ENCODE measurements around the gene OR4D1.

OR4D1 gene

DNA sequence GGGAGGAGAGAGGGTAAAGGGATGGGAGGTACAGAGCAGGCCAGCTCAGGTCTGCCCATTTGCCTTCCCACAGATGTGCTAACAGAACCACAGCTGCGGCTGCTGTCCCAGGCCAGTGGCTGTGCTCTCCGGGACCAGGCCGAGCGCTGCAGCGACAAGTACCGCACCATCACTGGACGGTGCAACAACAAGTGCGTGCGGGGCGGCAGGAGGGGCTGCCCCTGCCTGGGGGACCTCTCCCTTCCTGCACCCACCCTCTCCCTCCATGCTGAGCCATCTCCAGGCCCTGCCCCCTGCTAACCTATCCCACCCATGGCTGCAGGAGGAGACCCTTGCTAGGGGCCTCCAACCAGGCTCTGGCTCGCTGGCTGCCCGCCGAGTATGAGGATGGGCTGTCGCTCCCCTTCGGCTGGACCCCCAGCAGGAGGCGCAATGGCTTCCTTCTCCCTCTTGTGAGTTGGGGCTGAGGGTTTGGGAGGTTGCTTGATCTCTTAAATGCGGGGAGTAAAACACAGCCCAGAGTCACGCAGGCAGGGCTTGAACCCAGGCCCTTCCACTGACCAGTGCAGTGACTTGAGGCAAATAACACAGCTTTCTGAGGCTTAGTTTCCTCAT is 45.6 kb downstream of the OR4D1 start:
- no peak for DNase-seq (ENCODE audit: low read depth in 2 of 2, low spot score in 1 of 2)

DNA sequence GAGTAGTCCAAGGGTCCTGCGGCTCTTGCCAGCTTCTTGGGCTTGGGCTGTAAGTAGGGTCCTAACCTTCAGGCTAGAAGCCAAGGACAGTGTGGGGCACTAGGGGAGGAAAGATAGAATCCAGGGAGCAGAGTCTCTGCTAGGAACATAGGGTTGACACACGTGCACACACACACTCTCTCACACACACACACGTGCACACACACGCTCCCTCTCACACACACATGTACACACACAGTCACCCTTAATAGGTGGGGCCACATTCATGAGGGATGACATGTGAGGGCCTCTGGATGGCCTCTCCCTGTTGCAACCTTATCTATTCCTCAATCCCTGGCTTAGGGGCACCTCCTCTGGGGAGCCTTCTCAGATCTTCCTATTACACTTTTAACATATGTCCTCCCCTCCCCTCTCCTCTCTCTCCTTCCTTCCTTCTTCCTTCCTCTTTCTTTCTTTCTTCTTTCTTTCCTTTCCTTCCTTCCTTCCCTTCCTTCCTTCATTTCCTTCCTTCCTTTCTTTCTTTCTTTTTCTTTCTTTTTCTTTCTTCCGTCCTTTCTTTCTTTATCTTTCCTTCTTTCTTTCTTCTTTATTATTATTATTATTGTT is 47.4 kb downstream of the OR4D1 start:
- no peak for DNase-seq (ENCODE audit: low read depth in 2 of 2, low spot score in 1 of 2)

DNA sequence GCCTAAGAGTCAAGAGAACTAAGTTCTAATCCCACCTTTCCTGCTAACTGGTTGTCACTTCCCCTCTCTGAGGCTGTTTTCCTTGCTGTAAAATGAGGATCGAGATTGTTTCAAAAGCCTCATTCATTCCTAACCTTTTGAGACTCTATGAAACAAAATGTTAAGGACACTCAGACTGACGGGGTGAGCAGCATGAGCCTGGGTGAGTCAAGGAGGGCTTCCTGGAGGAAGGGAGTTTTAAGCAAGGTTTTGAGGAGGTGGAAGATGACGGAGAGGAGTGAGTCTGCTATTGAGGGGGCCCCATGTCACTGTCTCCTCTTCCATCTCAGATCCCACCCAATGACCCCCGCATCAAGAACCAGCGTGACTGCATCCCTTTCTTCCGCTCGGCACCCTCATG is 48.4 kb downstream of the OR4D1 start:
- no peak for DNase-seq (ENCODE audit: low read depth in 2 of 2, low spot score in 1 of 2)

DNA sequence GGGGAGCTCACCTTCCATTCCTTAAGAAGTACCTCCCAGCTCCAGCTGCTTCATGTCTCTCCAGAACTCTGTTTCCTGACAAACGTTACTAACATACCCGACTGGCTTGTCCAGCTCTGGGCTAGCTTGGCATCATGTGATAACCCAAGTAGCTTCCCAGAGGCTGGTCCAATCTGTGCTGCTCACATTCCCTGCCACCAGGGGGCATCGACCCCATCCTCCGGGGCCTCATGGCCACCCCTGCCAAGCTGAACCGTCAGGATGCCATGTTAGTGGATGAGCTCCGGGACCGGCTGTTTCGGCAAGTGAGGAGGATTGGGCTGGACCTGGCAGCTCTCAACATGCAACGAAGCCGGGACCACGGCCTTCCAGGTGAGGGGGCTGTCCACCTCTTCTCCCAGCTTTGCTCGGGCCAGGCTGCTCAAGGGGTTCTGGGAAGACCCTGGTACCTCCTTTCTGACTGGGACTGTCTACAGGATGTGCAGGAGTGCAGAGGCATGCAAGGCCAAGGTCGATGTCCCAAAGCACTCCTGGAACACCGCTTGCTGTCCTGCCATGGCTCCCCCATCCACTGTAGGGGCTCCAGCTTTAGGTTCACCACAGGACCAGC is 51.9 kb downstream of the OR4D1 start:
- DNase-seq (ENCODE audit: low read depth in 2 of 2, low spot score in 1 of 2), result peak; percentile 4 to 37

DNA sequence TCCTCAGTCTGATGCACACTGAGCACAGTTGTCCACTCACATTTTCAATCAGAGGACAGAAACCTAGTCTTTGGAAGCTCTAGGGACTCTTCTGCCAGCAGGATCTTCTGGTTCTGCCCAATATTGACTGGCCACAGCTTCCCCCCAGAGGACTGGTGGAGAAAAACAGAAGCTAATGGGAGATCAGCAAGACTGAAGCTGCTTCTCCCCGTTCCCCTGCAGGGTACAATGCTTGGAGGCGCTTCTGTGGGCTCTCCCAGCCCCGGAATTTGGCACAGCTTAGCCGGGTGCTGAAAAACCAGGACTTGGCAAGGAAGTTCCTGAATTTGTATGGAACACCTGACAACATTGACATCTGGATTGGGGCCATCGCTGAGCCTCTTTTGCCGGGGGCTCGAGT is 54.7 kb downstream of the OR4D1 start:
- no peak for DNase-seq (ENCODE audit: low read depth in 2 of 2, low spot score in 1 of 2)

DNA sequence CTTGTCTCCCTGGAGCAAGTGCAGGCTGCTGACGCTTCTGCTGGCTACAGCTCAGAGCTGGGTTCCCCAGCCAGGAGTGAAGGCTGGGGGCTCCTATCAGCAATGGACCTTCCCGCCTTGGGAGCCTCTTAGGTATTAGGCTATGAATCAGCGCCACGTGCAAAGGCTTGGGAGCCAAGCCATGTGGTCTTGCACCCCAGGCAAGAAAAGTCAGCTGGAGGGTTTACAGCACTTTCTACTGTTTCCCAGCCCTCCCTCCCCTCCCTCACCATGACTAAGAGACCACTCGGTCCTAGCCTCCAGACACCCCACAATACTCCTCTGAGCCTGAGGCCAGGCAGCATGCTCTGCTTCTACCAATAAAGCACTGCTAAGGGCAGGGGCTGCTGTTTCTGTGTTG is 56.6 kb downstream of the OR4D1 start:
- no peak for DNase-seq (ENCODE audit: low read depth in 2 of 2, low spot score in 1 of 2)

DNA sequence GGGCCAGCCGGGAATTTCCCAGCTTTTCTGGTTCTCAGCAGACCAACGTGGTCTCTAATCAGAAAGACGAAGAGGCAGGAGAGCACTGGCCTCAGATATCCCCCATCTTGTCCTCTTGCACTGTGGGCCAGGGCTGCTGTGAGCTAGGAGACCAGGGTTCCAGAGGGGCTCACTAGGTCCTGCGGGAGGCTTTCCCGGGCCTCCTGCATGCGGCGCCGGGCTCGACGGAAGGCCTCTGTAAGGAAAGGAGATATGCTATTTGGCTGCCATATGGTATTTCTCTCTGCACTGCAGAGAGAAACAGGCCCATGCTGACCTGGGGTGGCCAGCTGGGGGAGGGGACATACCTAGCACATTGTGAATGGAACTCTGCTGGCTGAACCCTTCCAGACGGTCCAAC is 57.8 kb downstream of the OR4D1 start:
- no peak for DNase-seq (ENCODE audit: low read depth in 2 of 2, low spot score in 1 of 2)

DNA sequence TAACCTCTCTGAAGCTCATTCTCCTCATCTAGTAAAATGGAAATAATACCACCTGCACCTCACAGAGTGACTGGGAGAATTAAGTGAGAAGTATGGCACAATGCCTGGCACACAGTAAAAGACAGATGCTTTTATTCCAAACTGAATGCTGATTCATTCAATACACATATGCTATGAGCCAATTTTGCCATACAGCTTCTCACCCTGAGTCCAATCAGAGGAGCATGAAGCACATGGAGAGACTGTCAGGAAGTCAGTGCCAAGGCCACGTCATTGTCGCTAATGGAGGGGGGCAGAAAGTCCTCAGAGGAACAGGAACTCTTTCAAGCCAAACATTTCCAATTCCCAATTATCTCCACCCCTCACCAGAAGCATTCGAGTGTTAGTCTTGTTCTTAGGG is 59.3 kb downstream of the OR4D1 start:
- no peak for DNase-seq (ENCODE audit: low read depth in 2 of 2, low spot score in 1 of 2)

DNA sequence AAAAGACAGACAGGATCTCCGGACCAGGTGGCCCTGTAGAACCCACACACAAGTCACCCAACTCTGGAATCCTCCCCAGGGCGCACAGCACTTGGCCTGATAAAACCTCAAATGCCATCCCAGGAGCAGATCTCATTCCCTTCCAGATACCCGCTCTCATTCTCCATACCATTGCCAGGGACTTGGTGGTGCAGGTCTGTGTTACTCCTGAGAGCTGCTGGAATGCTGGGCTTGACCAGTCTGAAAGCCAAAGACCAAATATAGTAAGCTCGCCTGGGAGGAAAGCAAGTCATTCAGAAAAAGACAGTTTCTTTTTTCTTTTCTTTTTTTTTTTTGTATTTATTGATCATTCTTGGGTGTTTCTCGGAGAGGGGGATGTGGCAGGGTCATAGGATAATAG is 60.2 kb downstream of the OR4D1 start:
- DNase-seq (ENCODE audit: low read depth in 2 of 2, low spot score in 1 of 2), result no peak

Data from stimulated activated CD8-positive, alpha-beta memory T cell treated with anti-CD3 and anti-CD28 coated beads, Interleukin-4, amount 100 ng/mL, for 4 hours (primary cell).